IMR-90 (cell line): Measurements from ENCODE around the gene SCAMP2. TPM values are rescaled to one million over a fixed set of nuclear protein-coding genes. Genes with fewer than 3 reads are reported as not detected.

Experiments
- ATAC-seq: fragments of 200-7000 bp; cut with Tn5 transposase; 2 replicates; pipeline ENCODE4 v1.9.1; 2020; ENCODE audit warnings: low read depth, mild to moderate bottlenecking, moderate library complexity
- BruUV-seq: library from RNA; stranded (reverse); fragments of 400-500 nt; replicated peaks from 2 replicates; lab custom pipeline; 2021; lab: Mats Ljungman, UMichigan
- CTCF ChIA-PET: fragments of 300-600 bp; formaldehyde crosslinking; extraction: SDS; loops from one replicate; lab custom pipeline; 2021; ENCODE audit warnings: antibody characterized with exemption; lab: Yijun Ruan, JAX
- POLR2A ChIA-PET: fragments of 300-600 bp; sonication (Branson Sonifier 250); formaldehyde crosslinking; loops from one replicate; lab custom pipeline; 2022; ENCODE audit warnings: antibody characterized with exemption; ENCODE audit not compliant: unreplicated experiment; lab: Charles Lee
- DNase-seq: peaks from one replicate; pipeline ENCODE4 v3.0.0; 2013
- H2AFZ ChIP-seq: replicated peaks from 2 replicates; pipeline ENCODE3; 2013; ENCODE audit warnings: low read length, mild to moderate bottlenecking; ENCODE audit not compliant: poor library complexity
- H2AK5ac ChIP-seq: 2 replicates; pipeline ENCODE4 v1.6.1; 2013; ENCODE audit warnings: low read depth, low read length, inconsistent platforms
- H2AK9ac ChIP-seq: replicated peaks from 2 replicates; pipeline ENCODE3; 2013; ENCODE audit warnings: mild to moderate bottlenecking, low read depth, low read length, moderate library complexity; ENCODE audit not compliant: poor library complexity
- H2BK120ac ChIP-seq: 2 replicates; pipeline ENCODE4 v1.6.1; 2013; ENCODE audit warnings: low read depth, low read length, inconsistent platforms
- H2BK15ac ChIP-seq: 3 replicates; pipeline ENCODE4 v1.6.1; 2013; ENCODE audit warnings: low read depth, low read length, inconsistent platforms
- H2BK20ac ChIP-seq: 2 replicates; pipeline ENCODE4 v1.6.1; 2013; ENCODE audit warnings: low read depth, mild to moderate bottlenecking, inconsistent platforms, low read length, moderate library complexity
- H2BK5ac ChIP-seq: 2 replicates; pipeline ENCODE4 v1.6.1; 2013; ENCODE audit warnings: mild to moderate bottlenecking, low read depth, low read length, inconsistent platforms; ENCODE audit not compliant: poor library complexity, severe bottlenecking
- H3K14ac ChIP-seq: replicated peaks from 2 replicates; pipeline ENCODE4 v1.6.1; 2013; ENCODE audit warnings: low read depth, low read length, inconsistent platforms
- H3K18ac ChIP-seq: 2 replicates; pipeline ENCODE4 v1.6.1; 2013; ENCODE audit warnings: low read depth, low read length, control low read depth
- H3K23ac ChIP-seq: 2 replicates; pipeline ENCODE4 v1.6.1; 2013; ENCODE audit warnings: low read depth, low read length, inconsistent platforms
- H3K27ac ChIP-seq: 2 replicates; pipeline ENCODE4 v1.5.1; 2013; ENCODE audit warnings: mild to moderate bottlenecking, control low read depth, low read length; ENCODE audit not compliant: insufficient read depth
- H3K27me3 ChIP-seq: 2 replicates; pipeline ENCODE4 v1.6.1; 2013; ENCODE audit warnings: low read length; ENCODE audit not compliant: control insufficient read depth, insufficient read depth
- H3K36me3 ChIP-seq: 2 replicates; pipeline ENCODE4 v1.6.1; 2013; ENCODE audit warnings: low read length, mixed read lengths; ENCODE audit not compliant: control insufficient read depth, insufficient read depth
- H3K4ac ChIP-seq: 2 replicates; pipeline ENCODE4 v1.6.1; 2013; ENCODE audit warnings: low read depth, low read length, inconsistent platforms
- H3K4me1 ChIP-seq: 2 replicates; pipeline ENCODE4 v1.6.1; 2013; ENCODE audit warnings: low read length, mixed read lengths; ENCODE audit not compliant: control insufficient read depth, insufficient read depth
- H3K4me2 ChIP-seq: 2 replicates; pipeline ENCODE4 v1.6.1; 2013; ENCODE audit warnings: low read depth, mild to moderate bottlenecking, control low read depth, low read length, moderate library complexity
- H3K4me3 ChIP-seq: 2 replicates; pipeline ENCODE4 v1.5.1; 2013; ENCODE audit warnings: low read depth, mild to moderate bottlenecking, control low read depth, low read length, moderate library complexity; ENCODE audit not compliant: insufficient read depth
- H3K56ac ChIP-seq: 2 replicates; pipeline ENCODE4 v1.6.1; 2013; ENCODE audit warnings: low read length, inconsistent platforms; ENCODE audit not compliant: insufficient read depth; ENCODE audit errors: extremely low read depth
- H3K79me1 ChIP-seq, 2 experiments: 2 replicates each; pipeline ENCODE4 v1.6.1; 2013; ENCODE audit warnings: low read length in 2 of 2, inconsistent platforms in 1 of 2, low read depth in 1 of 2
- H3K9ac ChIP-seq: 2 replicates; pipeline ENCODE4 v1.6.1; 2013; ENCODE audit warnings: low read depth, low read length, control low read depth
- H3K9me1 ChIP-seq: 2 replicates; pipeline ENCODE4 v1.6.1; 2013; ENCODE audit warnings: low read length, inconsistent platforms; ENCODE audit not compliant: insufficient read depth
- H3K9me3 ChIP-seq: 2 replicates; pipeline ENCODE4 v1.6.1; 2013; ENCODE audit warnings: low read length; ENCODE audit not compliant: control insufficient read depth, insufficient read depth
- H4K20me1 ChIP-seq: 2 replicates; pipeline ENCODE4 v1.6.1; 2013; ENCODE audit warnings: low read length, inconsistent platforms; ENCODE audit not compliant: insufficient read depth
- H4K5ac ChIP-seq: 2 replicates; pipeline ENCODE4 v1.6.1; 2013; ENCODE audit warnings: mild to moderate bottlenecking, low read depth, low read length, control low read depth
- H4K8ac ChIP-seq, 2 experiments: 2 replicates each; pipeline ENCODE4 v1.6.1; 2013; ENCODE audit warnings: low read depth in 2 of 2, low read length in 2 of 2, control low read depth in 1 of 2, inconsistent platforms in 1 of 2
- H4K91ac ChIP-seq: 2 replicates; pipeline ENCODE4 v1.6.1; 2013; ENCODE audit warnings: low read depth, low read length, inconsistent platforms; ENCODE audit not compliant: insufficient read depth
- BHLHE40 ChIP-seq: fragments of 150-350 bp; IDR thresholded peaks from 2 replicates; pipeline ENCODE4 v1.6.1; 2016; ENCODE audit warnings: mild to moderate bottlenecking, low read depth, low read length
- CEBPB ChIP-seq: IDR thresholded peaks from 2 replicates; pipeline ENCODE4 v1.6.1; 2012; ENCODE audit warnings: low read depth, low read length, improper control_type of control experiment
- CHD1 ChIP-seq: IDR thresholded peaks from 2 replicates; pipeline ENCODE4 v1.6.1; 2012; ENCODE audit warnings: low read depth, low read length, improper control_type of control experiment
- ELK1 ChIP-seq: fragments of 150-350 bp; IDR thresholded peaks from 2 replicates; pipeline ENCODE4 v1.6.1; 2016; ENCODE audit warnings: low read depth, mild to moderate bottlenecking, low read length, moderate library complexity, borderline replicate concordance
- FOS ChIP-seq: fragments of 150-350 bp; IDR thresholded peaks from 2 replicates; pipeline ENCODE4 v1.6.1; 2016; ENCODE audit warnings: low read depth, low read length
- MAFK ChIP-seq: IDR thresholded peaks from 2 replicates; pipeline ENCODE4 v1.6.1; 2012; ENCODE audit warnings: low read depth, low read length, improper control_type of control experiment
- MXI1 ChIP-seq: IDR thresholded peaks from 2 replicates; pipeline ENCODE4 v1.6.1; 2012; ENCODE audit warnings: low read depth, mild to moderate bottlenecking, low read length, moderate library complexity, borderline replicate concordance
- NFE2L2 ChIP-seq: fragments of 150-350 bp; IDR thresholded peaks from 2 replicates; pipeline ENCODE4 v1.6.1; 2016; ENCODE audit warnings: low read depth, mild to moderate bottlenecking, low read length
- POLR2A ChIP-seq: IDR thresholded peaks from 2 replicates; pipeline ENCODE4 v1.6.1; 2012; ENCODE audit warnings: mild to moderate bottlenecking, low read depth, low read length
- RAD21 ChIP-seq: IDR thresholded peaks from 2 replicates; pipeline ENCODE4 v1.6.1; 2012; ENCODE audit warnings: low read length, improper control_type of control experiment
- RCOR1 ChIP-seq: IDR thresholded peaks from 2 replicates; pipeline ENCODE4 v1.6.1; 2012; ENCODE audit warnings: mild to moderate bottlenecking, low read length, improper control_type of control experiment; ENCODE audit not compliant: insufficient replicate concordance
- RFX5 ChIP-seq: IDR thresholded peaks from 2 replicates; pipeline ENCODE4 v1.8.0; 2012; ENCODE audit warnings: low read depth, mild to moderate bottlenecking, low read length, moderate library complexity
- SMC3 ChIP-seq: fragments of 150-350 bp; IDR thresholded peaks from 2 replicates; pipeline ENCODE4 v1.6.1; 2016; ENCODE audit warnings: low read depth, mild to moderate bottlenecking, antibody characterized with exemption, low read length, moderate library complexity
- WGBS, 2 experiments: methylation state at CpG; one replicate each; pipeline versions ENCODE4 v1.1.5 to v1.1.7; 2013; ENCODE audit warnings: missing lambda C conversion rate in 2 of 2; ENCODE audit not compliant: insufficient read length in 1 of 2; ENCODE audit errors: extremely low coverage in 2 of 2; 5-methylcytosine and 5-hydroxymethylcytosine counted together
- dilution Hi-C: fragments of 300-500 bp; cut with HindIII; formaldehyde crosslinking; loops from one replicate; pipeline ENCODE4 v1.14.3; 2018; ENCODE audit warnings: low sequenced_read_pairs; ENCODE audit not compliant: unreplicated experiment
- in situ Hi-C: fragments of 300-500 bp; cut with MboI; formaldehyde crosslinking; loops from 3 replicates; pipeline ENCODE4 v1.14.3; 2019; ENCODE audit warnings: low sequenced_read_pairs, inconsistent platforms, mixed read lengths
- intact Hi-C: fragments of 100-400 bp; cut with micrococcal nuclease; formaldehyde crosslinking; loops from 2 replicates; pipeline ENCODE4 v1.10.0; 2022
- polyA plus RNA-seq, 3 experiments: library from polyadenylated mRNA; depleted of rRNA; stranded (reverse); fragments of >200 nt; gene quantifications; 2 replicates each; pipeline ENCODE4 v1.2.3, GENCODE V29; 2012; ENCODE audit warnings: low replicate concordance in 1 of 3
- total RNA-seq: library from RNA; depleted of rRNA; stranded (reverse); fragments of >200 nt; gene quantifications from 2 replicates; pipeline ENCODE4 v1.2.3, GENCODE V29; 2012

Gene SCAMP2
- total and polyA plus RNA-seq, 2 of the 4 experiments (the other 2 are of a cell fraction) = 25.8 to 111 TPM

- no peak overlapping the region for H2AFZ ChIP-seq
- H2BK5ac ChIP-seq = no peak overlapping the region
- peaks cover 10% of the 10 kb centered on the region; the same call in 1 of the 2 replicates for H3K9me1 ChIP-seq
- no peak overlapping the region for H3K4ac ChIP-seq
- peaks cover 59% of the 10 kb centered on the region for H4K20me1 ChIP-seq
- no peak overlapping the region for H2AK5ac ChIP-seq
- TF ChIP-seq RCOR1 (no peak), NFE2L2 (no peak), FOS (no peak), MAFK (no peak), ELK1 (no peak), RAD21 (no peak), POLR2A (no peak), SMC3 (no peak), MXI1 (no peak), BHLHE40 (no peak), RFX5 (no peak), CEBPB (no peak), CHD1 (no peak)
- DNase-seq (no peak), ATAC-seq (no peak)
- no peak overlapping the region for H2BK15ac ChIP-seq
- H3K23ac ChIP-seq = no peak overlapping the region
- no peak overlapping the region for H3K4me2 ChIP-seq
- no peaks in the 10 kb centered on the region for H3K27me3 ChIP-seq
- 95% methylated on average over 4 of the region's 9 CpGs; no CpG with 5 or more reads in 1 of the 2 experiments for WGBS, 2 experiments
- ChIA-PET CTCF (interaction anchor here (1.5 kb wide), 1 partner anchor 44 kb away, joined by 5 read pairs; no protein-coding TSS in a partner anchor), POLR2A (no interaction called here)
- H3K9ac ChIP-seq = no peak overlapping the region
- no peak overlapping the region for H3K4me3 ChIP-seq
- H4K5ac ChIP-seq = no peak overlapping the region
- no peak overlapping the region for H3K56ac ChIP-seq
- peak overlapping the region; percentile 57 for H2AK9ac ChIP-seq
- intact Hi-C loops = no loop called here
- BruUV-seq = no TSS peak
- no peak overlapping the region for H2BK20ac ChIP-seq
- H3K14ac ChIP-seq = no peak overlapping the region
- dilution Hi-C loops = no loop called here
- H3K27ac ChIP-seq = no peak overlapping the region
- peaks cover 23 to 63% of the 10 kb centered on the region in 2 experiments for H3K79me1 ChIP-seq
- H3K18ac ChIP-seq = no peak overlapping the region
- H3K4me1 ChIP-seq = no peaks in the 10 kb centered on the region
- peaks cover 21% of the 10 kb centered on the region for H3K36me3 ChIP-seq
- H4K91ac ChIP-seq = no peak overlapping the region
- no peak overlapping the region for H4K8ac ChIP-seq
- no peak overlapping the region for H2BK120ac ChIP-seq
- in situ Hi-C loops = no loop called here
- no peaks in the 10 kb centered on the region for H3K9me3 ChIP-seq
Measured at GRCh38 chr15:74857671-74858368, 15.3 kb downstream of the SCAMP2 start.
